NCI-H748 treated with DMSO at 0.1 percent for 48 hours (cell line): ENCODE measurements around the gene ITSN1.

ENCODE experiments used
- DNase-seq: peaks from one replicate; lab custom pipeline; 2025; lab: John Stamatoyannopoulos, UW

Gene ITSN1

DNA sequence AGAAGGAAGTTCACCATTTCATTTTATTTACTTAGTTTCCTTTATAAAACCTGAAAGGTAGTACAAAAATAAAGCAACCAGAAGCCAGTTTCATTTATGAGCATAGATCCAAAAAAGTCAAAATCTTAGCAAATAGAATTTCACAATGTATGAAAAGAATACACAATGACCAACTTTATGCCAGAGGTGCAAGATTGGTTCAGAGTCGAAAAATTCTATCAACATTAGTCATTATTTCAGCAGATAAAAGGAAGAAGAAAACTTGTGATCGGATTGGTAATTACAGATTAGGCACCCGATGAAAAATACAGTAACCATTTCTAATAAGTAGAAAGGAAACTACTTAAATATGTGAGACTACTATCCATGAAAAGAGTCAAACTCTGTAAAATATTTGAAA lies 89.1 kb downstream of the ITSN1 start:
- no peak for DNase-seq

DNA sequence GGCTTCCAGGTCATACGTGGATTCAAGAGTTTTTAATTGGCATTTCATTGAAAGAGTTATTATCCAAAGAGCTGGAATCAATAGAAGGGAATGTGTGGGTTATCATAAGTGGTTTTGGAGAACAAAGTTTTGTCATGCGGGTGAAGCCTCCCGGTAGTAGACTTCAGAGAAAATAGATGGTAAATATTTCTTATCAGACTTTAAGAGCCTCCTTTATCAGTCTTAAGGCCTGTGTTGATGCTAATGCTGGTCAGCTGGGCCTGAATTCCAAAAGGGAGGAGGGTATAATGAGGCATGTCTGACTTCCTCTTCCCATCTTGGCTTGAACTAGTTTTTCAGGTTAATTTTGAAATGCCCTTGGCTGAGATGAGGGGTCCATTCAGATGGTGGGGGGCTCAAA lies 89.7 kb downstream of the ITSN1 start:
- DNase-seq: no peak

DNA sequence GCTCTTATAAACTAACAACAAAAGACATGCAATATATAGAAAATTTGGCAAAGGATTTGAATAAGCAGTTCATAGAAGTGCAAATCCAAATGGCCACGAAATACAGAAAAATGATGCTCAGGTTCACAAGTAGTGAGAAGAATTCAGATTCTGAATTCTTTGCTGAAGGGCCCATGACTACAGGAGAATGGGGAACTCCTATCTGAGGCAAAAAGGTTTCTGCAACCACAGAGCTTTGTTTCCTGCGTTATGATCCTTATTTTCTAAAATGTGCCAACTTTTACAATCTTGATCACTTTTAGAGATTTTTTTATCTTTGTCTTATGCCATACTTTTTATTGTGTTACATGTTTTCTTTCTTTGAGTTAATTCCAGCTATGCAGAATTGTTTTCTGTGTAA lies 91.3 kb downstream of the ITSN1 start:
- no peak for DNase-seq

DNA sequence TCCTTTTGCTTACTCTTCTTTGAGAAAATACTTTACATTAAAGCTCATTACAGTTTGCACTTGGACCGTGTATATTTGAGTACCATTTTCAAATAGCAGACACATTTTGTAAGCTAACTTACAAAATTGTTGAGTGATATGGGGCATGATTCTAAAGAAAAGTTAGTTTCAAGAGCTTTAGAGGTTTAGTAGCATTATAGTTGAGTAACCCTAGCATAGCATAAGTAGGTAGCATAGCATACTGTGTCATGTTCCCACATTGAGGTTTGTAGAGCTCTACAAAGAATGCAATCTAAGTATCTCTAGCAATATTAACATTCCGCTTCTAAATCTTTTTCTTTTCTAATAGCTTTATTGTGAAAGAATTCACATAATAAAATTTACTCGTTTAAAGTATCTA lies 92.0 kb downstream of the ITSN1 start:
- DNase-seq: no peak

DNA sequence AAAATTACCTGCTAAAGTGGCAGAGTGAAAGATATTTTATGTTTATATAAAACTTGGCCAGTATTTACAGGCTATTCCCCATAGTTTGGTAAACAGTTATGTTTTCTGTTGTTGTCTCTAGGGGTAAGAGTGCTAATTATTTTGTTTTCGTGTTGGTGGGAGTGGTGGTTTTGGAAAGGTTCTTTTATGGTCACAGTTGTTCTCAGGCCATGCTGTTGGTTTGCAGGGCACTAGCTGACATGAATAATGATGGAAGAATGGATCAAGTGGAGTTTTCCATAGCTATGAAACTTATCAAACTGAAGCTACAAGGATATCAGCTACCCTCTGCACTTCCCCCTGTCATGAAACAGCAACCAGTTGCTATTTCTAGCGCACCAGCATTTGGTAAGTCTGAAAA lies 92.5 kb downstream of the ITSN1 start:
- no peak for DNase-seq

DNA sequence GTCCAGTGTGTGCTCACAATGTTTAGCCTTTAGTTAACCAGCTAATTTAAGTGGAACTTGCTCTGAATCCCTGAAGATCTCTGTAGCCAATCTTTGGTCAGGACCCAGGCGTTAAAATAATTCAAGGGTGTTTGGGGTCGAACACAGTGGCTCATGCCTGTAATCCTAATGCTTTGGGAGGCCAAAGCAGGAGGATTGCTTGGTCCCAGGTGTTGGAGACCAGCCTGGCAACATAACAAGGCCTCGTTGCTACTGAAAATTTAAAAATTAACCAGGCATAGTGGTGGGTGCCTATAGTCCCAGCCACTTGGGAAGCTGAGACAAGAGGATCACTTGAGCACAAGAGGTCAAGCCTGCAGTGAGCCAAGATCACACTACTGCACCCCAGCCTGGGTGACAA lies 94.3 kb downstream of the ITSN1 start:
- no peak for DNase-seq

DNA sequence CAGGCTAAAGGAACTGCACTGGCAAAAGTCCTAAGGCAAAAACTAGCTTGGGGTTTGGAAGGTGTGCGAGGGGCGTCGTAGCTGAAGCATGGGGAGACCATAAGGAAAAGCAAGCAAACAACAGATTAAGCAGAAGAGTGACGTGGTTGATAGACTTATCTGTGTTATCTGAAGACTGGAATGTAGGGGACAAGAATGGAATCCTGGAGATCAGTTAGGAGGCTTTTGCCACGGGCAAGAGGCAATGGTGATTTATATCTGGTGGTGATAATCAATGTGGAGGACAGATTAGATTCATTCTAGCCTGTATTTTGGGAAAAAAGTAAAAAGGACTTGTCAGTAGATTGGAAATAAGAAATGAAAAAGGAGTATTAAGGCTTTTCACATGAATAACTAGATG lies 97.4 kb downstream of the ITSN1 start:
- DNase-seq: no peak

DNA sequence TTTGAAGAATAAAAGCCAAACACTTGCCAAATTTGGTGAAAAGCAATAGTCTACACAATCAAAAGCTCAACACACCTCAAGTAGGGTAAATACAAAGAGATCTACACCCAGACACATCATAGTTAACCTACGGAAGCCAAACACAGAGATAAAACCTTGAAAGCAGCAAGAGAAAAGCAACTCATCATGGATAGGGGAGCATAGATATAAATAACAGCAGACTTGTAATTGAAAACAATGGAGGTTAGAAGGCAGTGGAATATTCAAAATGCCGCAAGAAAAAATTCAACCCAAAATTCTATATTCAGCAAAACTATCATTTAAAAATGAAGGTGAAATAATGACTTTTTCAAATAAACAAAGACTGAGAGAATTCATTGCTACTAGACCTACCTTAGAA lies 105.1 kb downstream of the ITSN1 start:
- no peak for DNase-seq

DNA sequence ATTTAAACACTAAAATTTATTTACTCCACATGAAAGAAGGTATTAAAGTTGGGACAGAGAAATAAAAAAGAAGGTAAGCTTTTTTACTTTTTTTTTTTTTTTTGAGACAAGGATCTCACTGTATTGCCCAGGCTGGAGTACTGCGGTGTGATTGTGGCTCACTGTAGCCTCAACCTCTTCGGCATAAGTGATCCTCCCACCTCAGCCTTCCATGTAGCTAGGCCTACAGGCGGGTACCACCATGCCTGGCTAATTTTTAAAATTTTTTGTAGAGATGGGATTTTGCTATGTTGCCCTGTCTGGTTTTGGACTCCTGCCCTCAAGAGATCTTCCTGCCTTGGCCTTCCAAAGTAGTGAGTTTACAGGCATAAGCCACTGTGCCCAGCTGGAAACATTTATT lies 106.6 kb downstream of the ITSN1 start:
- no peak for DNase-seq

DNA sequence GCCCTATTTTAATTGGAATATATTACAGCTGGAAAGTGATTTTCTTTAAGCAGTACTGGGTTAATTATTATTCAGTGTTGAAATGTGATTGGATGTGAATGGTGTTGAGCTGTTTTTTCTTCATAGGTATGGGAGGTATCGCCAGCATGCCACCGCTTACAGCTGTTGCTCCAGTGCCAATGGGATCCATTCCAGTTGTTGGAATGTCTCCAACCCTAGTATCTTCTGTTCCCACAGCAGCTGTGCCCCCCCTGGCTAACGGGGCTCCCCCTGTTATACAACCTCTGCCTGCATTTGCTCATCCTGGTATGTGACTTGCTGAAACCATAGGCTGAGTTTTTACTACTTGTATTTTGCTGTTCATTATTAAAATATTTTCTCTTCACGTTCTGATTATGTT lies 107.7 kb downstream of the ITSN1 start:
- DNase-seq: no peak

DNA sequence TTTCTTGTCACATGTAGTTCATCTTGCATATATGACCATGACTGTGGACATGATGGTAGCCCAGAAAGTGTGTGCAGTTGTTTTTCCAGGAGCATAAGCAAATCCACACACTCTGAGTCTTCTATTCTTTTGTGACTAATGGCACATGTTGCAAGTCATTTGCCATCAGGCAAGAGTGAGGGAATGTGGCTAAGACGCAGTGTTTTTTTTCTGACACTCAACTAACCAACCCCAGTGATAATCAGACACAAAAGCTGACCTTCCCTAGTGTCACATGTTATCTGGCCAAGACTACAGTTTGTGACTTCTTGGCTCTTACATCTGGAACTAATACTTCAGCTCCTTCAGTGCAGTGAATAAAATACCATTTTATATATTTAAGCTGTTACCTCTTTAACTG lies 108.8 kb downstream of the ITSN1 start:
- DNase-seq: no peak

DNA sequence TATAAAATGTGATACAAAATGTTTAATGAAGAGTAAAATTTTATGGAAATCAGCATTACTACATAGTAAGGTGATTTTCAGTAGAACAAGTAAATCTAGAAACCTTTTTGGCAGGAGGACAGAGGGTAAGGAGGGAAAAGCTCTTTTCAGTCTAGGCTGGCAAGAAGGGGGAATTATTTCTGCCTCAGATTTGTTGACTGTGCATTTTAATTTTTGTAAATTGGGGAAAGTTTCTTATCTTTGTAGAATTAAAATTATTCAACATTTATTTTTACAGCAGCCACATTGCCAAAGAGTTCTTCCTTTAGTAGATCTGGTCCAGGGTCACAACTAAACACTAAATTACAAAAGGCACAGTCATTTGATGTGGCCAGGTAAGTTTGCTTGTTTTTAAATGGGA lies 109.2 kb downstream of the ITSN1 start:
- no peak for DNase-seq

DNA sequence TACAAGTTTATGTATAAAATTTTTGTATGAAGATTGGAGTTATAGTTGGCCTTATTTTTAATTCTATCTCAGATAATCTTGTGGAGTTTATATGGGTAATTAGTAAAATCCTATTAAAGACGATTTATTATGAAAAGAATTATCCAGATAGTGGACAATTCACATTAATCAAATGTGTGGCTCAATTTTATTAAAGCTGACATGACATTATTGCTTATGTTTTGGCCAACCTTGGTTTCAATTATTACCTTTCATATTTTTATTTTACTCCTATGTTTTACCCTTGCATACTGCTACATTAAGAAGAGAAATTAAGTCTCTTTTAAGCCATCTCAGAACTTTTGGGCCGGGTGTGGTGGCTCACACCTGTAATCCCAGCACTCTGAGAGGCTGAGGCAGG lies 110.0 kb downstream of the ITSN1 start:
- DNase-seq: no peak

DNA sequence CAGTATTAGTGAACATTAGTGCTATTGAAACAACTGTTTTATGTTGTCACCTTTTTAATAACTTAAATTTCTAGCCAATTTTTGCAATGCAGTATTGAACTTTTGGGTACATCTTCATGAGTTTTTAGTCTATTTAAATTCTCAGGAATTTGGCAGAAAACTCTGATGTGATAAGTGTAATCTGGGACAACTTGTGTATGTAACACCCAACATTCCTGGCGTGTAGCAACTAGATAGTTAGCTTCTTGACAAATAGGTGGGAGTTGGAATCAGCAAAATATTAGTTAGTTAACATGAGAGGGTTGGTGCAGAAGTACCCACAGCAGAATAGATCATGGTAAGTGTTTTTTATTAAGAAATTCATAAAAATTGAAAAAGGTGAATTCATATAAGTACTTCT lies 111.6 kb downstream of the ITSN1 start:
- DNase-seq: no peak

DNA sequence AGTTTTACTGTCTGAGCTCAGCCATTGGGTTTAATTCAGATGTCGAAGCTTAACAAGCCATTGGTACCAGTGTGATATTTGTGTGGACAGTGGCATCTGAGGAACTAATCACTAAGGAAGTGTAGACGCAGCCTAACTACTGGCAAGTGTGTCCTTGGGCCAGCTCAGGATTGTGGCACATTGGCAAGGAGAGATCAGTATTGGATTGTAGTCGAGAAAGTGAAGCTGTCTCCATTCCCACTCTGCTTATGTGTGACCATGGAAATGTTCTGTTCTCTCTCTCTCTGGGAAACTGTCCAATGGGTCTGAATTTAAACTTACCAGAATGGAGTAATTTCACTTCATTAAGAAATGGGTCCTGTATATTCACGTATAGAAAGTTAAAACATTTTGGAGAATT lies 112.2 kb downstream of the ITSN1 start:
- no peak for DNase-seq

DNA sequence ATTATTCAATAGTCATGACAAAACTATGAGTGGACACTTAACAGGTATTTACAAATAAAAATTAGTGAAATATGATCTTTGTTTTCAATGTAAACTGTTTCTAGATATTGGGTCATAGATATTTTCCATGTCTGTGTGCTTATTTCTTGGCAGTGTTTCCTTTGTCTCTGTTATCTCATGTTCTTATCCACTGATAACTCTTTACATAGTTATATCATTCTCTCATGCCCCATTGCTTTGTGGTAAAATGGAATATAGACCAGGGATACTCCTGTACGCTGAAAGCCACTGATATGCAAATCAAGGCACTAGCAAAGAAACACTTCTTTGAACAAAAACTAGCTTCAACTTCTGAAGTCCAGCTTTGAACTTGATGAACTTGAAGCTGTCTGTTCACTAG lies 113.1 kb downstream of the ITSN1 start:
- DNase-seq: no peak

DNA sequence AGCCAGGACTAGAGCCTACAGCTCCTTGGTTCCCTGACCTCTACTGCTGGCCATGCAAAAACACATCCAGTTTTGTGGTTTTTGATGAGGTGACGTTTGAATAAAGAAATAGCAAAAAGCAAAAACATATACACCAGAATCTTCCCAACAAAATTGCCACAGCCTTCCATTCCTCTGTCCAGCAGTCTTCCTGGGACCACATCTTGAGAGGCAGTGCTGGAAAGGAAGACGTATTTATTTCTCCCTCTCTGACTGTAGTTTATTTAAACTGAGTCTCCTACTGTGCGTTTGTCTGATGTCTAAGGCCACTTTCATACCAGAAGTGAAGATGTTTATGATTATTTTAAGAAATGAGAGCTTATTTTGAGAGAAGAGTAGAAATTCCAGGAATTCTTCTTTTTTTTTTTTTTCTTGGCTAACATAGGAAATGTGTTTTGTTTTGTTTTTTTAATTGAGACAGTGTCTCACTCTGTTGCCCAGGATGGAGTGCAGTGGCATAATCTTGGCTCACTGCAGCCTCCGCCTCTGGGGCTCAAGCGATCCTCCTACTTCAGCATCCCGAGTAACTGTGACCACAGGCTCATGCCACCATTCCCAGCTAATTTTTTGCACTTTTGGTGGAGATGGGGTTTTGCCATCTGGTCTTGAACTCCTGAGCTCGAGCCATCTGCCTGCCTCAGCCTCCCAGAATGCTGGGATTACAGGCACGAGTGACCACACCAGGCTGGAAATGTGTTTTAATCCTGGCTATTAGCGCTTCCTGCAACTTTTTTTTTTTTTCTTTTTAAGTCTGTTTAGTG lies 118.5 kb downstream of the ITSN1 start:
- no peak for DNase-seq

DNA sequence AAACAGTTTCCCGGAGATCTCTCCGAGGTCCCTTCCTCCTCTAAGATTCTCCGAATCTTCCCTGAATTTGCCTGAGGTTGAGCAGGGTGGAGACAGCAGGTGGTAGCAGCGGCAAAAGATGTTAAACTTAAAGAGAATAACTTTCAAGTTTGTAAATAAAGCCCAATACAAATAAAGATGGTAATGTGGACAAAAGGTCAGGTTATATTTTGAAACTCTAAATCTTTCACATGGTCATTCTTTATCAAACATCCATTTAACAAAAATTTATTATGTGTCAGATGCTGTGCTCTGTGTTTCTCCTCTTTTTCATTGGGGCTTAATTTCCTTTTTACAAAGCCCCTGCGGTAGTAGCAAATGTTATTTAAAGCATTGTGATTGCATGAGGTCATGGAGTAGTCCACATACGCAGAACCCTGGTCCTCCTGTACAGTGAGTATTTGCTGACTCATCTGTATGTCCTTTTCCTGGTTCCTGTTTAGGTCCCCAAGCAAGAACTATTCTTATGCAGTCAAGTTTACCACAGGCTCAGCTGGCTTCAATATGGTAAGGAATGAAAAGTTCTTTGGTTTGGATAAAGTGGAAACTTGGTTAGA lies 119.2 kb downstream of the ITSN1 start:
- no peak for DNase-seq

DNA sequence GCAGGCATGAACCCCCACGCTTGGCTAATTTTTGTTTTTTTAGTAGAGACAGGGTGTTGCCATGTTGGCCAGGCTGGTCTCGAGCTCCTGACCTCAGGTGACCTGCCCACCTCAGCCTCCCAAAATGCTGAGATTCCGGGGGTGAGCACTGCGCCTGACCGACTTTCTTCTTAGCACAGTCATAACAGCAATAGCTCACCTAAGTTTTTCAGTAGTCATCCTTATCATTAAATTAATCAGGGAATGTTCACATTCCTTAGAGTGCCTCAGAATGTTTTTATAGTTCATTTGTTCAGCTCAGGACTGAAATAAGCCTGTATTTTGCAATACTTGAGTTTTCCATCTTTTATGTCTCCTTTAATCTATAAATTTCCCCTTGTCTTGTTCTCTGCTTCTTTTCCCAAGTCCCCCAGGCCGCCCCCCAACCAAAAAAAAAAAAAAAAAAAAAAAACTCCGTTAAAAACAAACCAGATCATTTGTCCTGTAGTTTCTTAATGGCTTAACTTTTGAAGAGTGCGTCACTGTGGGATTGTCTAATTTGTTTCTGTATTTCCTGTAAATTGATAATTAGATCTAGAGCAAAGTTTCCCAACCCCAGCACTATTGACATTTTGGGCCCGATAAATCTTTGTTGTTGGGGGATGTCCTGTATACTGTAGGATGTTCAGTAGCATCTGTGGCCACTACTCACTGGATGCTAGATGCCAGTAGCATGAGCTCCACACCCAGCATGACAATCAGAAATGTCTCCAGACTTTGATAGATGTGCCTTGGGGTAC lies 120.7 kb downstream of the ITSN1 start:
- DNase-seq: no peak

DNA sequence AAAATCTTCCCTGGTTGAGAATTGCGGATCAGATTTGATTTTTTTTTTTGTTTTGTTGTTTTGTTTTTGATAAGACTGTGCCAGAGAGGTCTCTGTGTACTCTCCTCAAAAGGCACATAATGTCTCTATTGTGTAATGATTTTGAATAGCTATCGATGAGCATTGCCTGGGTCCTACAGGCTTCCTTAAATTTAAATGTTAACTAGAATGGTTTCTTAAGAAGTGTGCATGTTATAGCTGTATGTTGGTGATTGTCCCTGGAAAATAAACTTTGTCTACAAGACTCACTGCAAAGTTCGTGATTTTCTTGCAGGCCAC lies 121.2 kb downstream of the ITSN1 start:
- no peak for DNase-seq

DNA sequence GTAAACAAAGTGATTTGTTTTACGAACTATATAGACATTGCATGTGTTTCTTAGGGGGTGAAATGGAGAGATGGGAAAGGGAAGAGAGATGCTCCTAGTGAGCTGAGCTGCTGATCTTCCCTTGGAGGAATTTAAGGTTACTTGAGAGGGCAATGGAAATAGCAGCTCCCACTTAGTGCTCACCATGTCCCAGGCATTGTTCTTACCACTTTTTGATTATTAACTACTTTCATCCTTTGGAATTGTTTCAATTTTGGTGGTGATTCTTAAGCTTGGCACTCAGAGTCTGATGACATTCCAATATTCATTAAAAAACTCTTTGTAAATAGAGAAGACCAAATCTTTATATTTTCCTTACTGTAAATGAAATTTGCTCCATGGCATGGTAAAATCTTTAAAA lies 124.9 kb downstream of the ITSN1 start:
- DNase-seq: no peak

DNA sequence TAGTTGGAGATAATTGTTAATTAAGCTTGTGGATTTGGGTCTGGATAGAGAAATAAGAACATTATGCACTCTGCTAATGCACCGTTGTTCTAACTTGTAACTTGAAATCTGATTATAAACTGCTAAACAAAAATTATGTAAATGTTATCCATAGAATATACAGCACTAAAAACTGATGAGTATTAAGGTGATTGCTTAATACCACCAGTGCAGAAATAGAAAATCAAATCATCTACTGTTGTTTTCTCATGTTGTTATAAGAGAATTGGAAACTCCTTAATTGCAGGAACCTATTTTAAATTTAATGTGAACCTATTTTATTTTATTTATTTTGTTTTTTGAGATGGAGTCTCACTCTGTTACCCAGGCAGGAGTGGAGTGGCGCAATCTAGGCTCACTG lies 125.7 kb downstream of the ITSN1 start:
- DNase-seq: no peak

DNA sequence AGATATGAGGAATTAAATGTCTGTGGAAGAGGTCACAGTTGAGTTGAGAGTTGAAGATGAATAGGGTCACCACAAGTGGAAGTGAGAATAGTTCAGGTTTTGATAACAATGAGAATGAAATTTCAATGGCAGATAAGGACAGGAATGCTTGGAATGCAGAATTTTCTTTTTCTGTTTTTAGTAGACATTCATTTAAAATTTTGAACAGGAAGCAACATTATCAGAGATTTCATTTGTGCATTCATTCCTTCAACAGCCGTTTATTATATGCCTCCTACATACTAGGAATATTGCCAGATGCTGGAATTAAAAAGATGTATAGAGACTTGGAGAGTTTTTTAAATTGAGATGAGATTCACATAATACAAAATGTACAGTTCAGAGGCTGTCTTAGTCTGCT lies 126.8 kb downstream of the ITSN1 start:
- DNase-seq: no peak

DNA sequence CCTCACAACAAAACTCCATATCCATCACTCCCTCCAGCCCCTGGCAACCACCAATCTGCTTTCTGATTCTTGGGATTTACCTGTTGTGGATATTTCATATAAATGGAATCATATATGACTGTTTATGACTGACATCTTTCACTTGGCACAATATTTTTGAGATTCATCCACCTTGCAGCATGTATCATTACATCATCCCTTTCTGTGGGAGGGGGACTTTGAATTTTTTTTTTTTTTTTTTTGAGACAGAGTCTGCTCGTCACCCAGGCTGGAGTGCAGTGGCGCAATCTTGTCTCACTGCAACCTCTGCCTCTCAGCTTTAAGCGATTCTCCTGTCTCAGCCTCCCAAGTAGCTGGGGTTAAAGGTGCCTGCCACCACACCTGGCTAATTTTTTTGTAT lies 128.2 kb downstream of the ITSN1 start:
- no peak for DNase-seq
